Smooth muscle cell of the coronary artery (primary cell): ENCODE results near the gene TRIM49D1. TPM values are rescaled to one million over a fixed set of nuclear protein-coding genes. Genes with fewer than 3 reads are reported as not detected.

Experiments
- total RNA-seq: library from RNA; depleted of rRNA; stranded (reverse); fragments of >200 nt; gene quantifications from 2 replicates; pipeline ENCODE4 v1.2.3, GENCODE V29; 2014; ENCODE audit warnings: low replicate concordance

The TRIM49D1 gene, protein sequence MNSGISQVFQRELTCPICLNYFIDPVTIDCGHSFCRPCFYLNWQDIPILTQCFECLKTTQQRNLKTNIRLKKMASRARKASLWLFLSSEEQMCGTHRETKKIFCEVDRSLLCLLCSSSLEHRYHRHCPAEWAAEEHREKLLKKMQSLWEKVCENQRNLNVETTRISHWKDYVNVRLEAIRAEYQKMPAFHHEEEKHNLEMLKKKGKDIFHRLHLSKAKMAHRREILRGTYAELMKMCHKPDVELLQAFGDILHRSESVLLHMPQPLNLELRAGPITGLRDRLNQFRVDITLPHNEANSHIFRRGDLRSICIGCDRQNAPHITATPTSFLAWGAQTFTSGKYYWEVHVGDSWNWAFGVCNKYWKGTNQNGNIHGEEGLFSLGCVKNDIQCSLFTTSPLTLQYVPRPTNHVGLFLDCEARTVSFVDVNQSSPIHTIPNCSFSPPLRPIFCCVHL
- not detected in 2 replicates for total RNA-seq

DNA sequence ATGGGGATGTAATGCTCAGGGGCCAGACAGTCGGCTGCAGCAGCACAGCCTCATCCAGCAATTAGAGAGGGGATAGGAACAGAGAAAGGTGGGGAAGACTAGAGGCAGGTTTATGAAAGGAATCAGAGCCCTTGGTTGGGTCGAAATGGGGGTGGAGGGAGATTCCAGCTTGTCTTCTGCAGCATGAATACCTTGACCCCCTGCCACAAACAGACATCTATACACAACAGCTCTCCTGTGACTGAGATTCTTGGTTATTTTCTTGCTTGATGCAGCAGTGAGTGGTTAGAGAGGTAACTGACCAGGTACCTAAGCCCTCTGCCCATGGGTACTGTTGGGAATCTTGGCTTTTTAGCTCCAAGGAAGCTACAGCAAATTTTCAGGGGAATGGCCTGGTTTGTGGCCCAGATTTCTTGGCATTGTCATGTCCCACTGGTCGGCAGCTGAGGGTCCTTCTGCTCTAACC is at the start of gene TRIM49D1:
Gene TRIM49D1, minus strand, starts transcription at position 51 of the 466 bp plus-strand sequence. CDS start 4,535 bp downstream, outside the sequence.

DNA sequence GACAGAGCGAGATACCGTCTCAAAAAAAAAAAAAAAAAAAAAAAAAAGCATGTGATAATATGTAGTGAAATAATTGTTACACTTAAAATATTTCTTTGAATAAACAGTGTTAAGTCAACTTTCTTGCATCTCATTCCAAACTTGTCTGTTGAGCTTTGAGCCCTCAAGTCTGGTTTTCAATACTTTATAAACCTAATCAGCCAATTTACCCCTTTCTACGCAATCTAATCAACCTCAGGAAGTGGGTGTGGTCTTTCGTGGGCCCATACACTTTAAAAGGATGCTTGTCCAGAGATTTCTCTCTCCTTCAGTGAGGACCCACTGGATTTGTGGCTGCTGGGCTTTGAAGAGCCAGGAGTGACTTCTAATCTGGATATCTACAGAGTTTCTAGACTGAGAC is 43.7 kb upstream of the TRIM49D1 start, which contains the start of gene TRIM64:
Gene TRIM64, plus strand, starts transcription at position 301 of the 400 bp plus-strand sequence. CDS start 2,467 bp downstream, outside the sequence.

DNA sequence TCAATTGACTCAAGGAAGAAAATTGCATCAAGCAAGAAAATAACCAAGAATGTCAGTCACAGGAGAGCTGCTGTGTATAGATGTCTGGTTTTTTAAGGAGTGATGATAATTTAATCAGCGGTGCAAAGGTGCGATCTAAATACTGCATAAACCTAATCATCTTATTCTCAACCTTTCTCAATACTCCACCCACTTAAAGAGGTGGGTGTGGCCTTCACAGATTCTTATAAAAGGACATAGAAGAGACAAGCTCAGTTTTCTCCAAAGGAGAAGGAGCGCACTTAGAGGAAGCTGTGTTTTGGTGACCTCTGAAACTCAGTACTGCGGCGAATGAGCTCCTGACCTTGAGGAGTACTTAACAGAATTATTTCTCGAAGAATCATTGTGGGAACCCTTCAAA is 1.7 kb upstream of the TRIM49D1 start, which contains the start of gene TRIM49D2:
Gene TRIM49D2, plus strand, starts transcription at position 301 of the 400 bp plus-strand sequence. CDS start 2,698 bp downstream, outside the sequence.

Other genes starting within 250 kb of the TRIM49D1 start
- gene TRIM77, start 211.9 kb downstream of the TRIM49D1 start, total RNA-seq = not detected in 2 replicates
- not detected in 2 replicates for gene TRIM49, start 113.7 kb downstream of the TRIM49D1 start, total RNA-seq
- not detected in 2 replicates for gene TRIM64B, start 43.8 kb downstream of the TRIM49D1 start, total RNA-seq
- gene TRIM49D2, start 1.8 kb upstream of the TRIM49D1 start, total RNA-seq = not detected in 2 replicates
- not detected in 2 replicates for gene TRIM64, start 43.8 kb upstream of the TRIM49D1 start, total RNA-seq
- gene TRIM49C, start 108.9 kb upstream of the TRIM49D1 start, total RNA-seq = not detected in 2 replicates
- not detected in 2 replicates for gene UBTFL1, start 163.7 kb upstream of the TRIM49D1 start, total RNA-seq
- 0.08 and 0.35 TPM in 2 replicates for gene NAALAD2, start 212.4 kb upstream of the TRIM49D1 start, total RNA-seq